ENCODE results near the gene ZNF346. TPM values are rescaled to one million over a fixed set of nuclear protein-coding genes. Genes with fewer than 3 reads are reported as not detected.

ZNF346 gene
- total RNA-seq, 1 donor from 2014 or later, result 13.9 TPM

GRCh38 chr5:177018341-177018740 is 4.2 kb upstream of the ZNF346 start:
- ATAC-seq (no peak), DNase-seq (no peak)
- intact Hi-C loops (cut with DNase I), result no loop called here
- no peak for TF ChIP-seq CTCF (IDR thresholded peaks at IDR 0.05)
- no peaks in the 10 kb centered on the region for H3K36me3 ChIP-seq
- no peaks in the 10 kb centered on the region for H3K27me3 ChIP-seq (ENCODE audit: low read depth)
- H3K4me1 ChIP-seq, result peaks cover 12% of the 10 kb centered on the region
- no peak overlapping the region for H3K27ac ChIP-seq
- no peak overlapping the region for H3K4me3 ChIP-seq
- no peaks in the 10 kb centered on the region for H3K9me3 ChIP-seq

- Histone ChIP-seq H3K4me1 (peaks cover 25% of the 10 kb centered on the region), H3K27me3 (ENCODE audit: low read depth) (no peaks in the 10 kb centered on the region), H3K4me3 (no peak overlapping the region), H3K36me3 (no peaks in the 10 kb centered on the region), H3K27ac (no peak overlapping the region), H3K9me3 (no peaks in the 10 kb centered on the region)
- TF ChIP-seq CTCF (IDR thresholded peaks at IDR 0.05), result no peak
- no peak for ATAC-seq
- intact Hi-C loops (cut with DNase I), result no loop called here
- DNase-seq, result no peak
Measured at GRCh38 chr5:177020033-177020432, 2.5 kb upstream of the ZNF346 start.

- TF ChIP-seq CTCF (IDR thresholded peaks at IDR 0.05), result no peak
- no peaks in the 10 kb centered on the region for H3K27me3 ChIP-seq (ENCODE audit: low read depth)
- ATAC-seq, result peak; percentile 8 to 48
- H3K36me3 ChIP-seq, result peaks cover 9% of the 10 kb centered on the region
- peak overlapping the region; percentile 83 for H3K27ac ChIP-seq
- H3K9me3 ChIP-seq, result no peaks in the 10 kb centered on the region
- H3K4me3 ChIP-seq, result peak overlapping the region; percentile 80
- peaks cover 26% of the 10 kb centered on the region for H3K4me1 ChIP-seq
- DNase-seq, result no peak
- intact Hi-C loops (cut with DNase I), result no loop called here
Measured at GRCh38 chr5:177023303-177023664, 788 bp downstream of the ZNF346 start.

- Histone ChIP-seq H3K4me1 (peaks cover 26% of the 10 kb centered on the region), H3K9me3 (no peaks in the 10 kb centered on the region), H3K4me3 (no peak overlapping the region), H3K27me3 (ENCODE audit: low read depth) (no peaks in the 10 kb centered on the region), H3K27ac (no peak overlapping the region), H3K36me3 (peaks cover 9% of the 10 kb centered on the region)
- intact Hi-C loops (cut with DNase I), result no loop called here
- no peak for TF ChIP-seq CTCF (IDR thresholded peaks at IDR 0.05)
- no peak for DNase-seq
- ATAC-seq, result no peak
Measured at GRCh38 chr5:177024559-177024958, 2.1 kb downstream of the ZNF346 start.

- intact Hi-C loops (cut with DNase I), result no loop called here
- H3K27ac ChIP-seq, result no peak overlapping the region
Measured at GRCh38 chr5:177025101-177025601, 2.7 kb downstream of the ZNF346 start.

More at GRCh38 chr5:177025101-177025601, 2.7 kb downstream of the ZNF346 start:
- no peak for DNase-seq
- Histone ChIP-seq H3K4me1 (peaks cover 26% of the 10 kb centered on the region), H3K4me3 (no peak overlapping the region), H3K27me3 (ENCODE audit: low read depth) (no peaks in the 10 kb centered on the region), H3K36me3 (peaks cover 9% of the 10 kb centered on the region), H3K9me3 (no peaks in the 10 kb centered on the region)
- no peak for TF ChIP-seq CTCF (IDR thresholded peaks at IDR 0.05)
- no peak for ATAC-seq
